ENCODE results near the gene HOPX.

HOPX gene

GRCh38 chr4:56681158-56681852 is at the start of gene HOPX:
Gene HOPX (minus strand): TSS chr4:56681296. CDS start chr4:56657816, 23,480 bp downstream.
- no peaks in the 10 kb centered on the region for H3K36me3 ChIP-seq (ENCODE audit: control insufficient read depth, low read length)
- TF ChIP-seq CTCF (IDR thresholded peaks at IDR 0.05; ENCODE audit: low read depth, low read length, poor library complexity, severe bottlenecking) (no peak), EZH2phosphoT487 (IDR thresholded peaks at IDR 0.05; ENCODE audit: borderline replicate concordance, low read length) (no peak)
- no peak within 1 kb of the TSS for H3K27ac ChIP-seq (ENCODE audit: low read depth, low read length)
- H3K9me2 ChIP-seq (replicated peaks; ENCODE audit: control insufficient read depth, low read length) = no peaks in the 10 kb centered on the region
- H3K9me3 ChIP-seq (ENCODE audit: control insufficient read depth, insufficient read depth, low read length) = no peaks in the 10 kb centered on the region
- peaks cover 3% of the 10 kb centered on the region; the same call in 1 of the 2 replicates for H3K4me1 ChIP-seq (ENCODE audit: control insufficient read depth, low read length)
- H3K4me2 ChIP-seq (ENCODE audit: low read length) = peak within 1 kb of the TSS; percentile 9; the same call in 1 of the 2 replicates
- H3F3A ChIP-seq (ENCODE audit: control insufficient read depth, insufficient read depth) = no peaks in the 10 kb centered on the region
- H3K27me3 ChIP-seq (ENCODE audit: control insufficient read depth, low read length) = peaks cover 47% of the 10 kb centered on the region
- no peaks in the 10 kb centered on the region for H4K20me1 ChIP-seq (ENCODE audit: control insufficient read depth, insufficient read depth, low read depth, low read length)
- H3K4me3 ChIP-seq (ENCODE audit: low read length) = 0 out of 2 replicates have a peak within 1 kb of the TSS, but pooled peaks have one; percentile 0
- H3K79me2 ChIP-seq (ENCODE audit: control insufficient read depth, low read length) = no peaks in the 10 kb centered on the region

- Histone ChIP-seq H3K36me3 (ENCODE audit: control insufficient read depth, low read length) (no peaks in the 10 kb centered on the region), H3K79me2 (ENCODE audit: control insufficient read depth, low read length) (no peaks in the 10 kb centered on the region), H3K4me2 (ENCODE audit: low read length) (no peak overlapping the region), H3K27me3 (ENCODE audit: control insufficient read depth, low read length) (no peaks in the 10 kb centered on the region), H3K9me2 (replicated peaks; ENCODE audit: control insufficient read depth, low read length) (no peaks in the 10 kb centered on the region), H3K4me3 (ENCODE audit: low read length) (no peak overlapping the region), H3F3A (ENCODE audit: control insufficient read depth, insufficient read depth) (no peaks in the 10 kb centered on the region), H4K20me1 (ENCODE audit: control insufficient read depth, insufficient read depth, low read depth, low read length) (no peaks in the 10 kb centered on the region), H3K9me3 (ENCODE audit: control insufficient read depth, insufficient read depth, low read length) (no peaks in the 10 kb centered on the region), H3K4me1 (ENCODE audit: control insufficient read depth, low read length) (no peaks in the 10 kb centered on the region), H3K27ac (ENCODE audit: low read depth, low read length) (no peak overlapping the region)
- TF ChIP-seq EZH2phosphoT487 (IDR thresholded peaks at IDR 0.05; ENCODE audit: borderline replicate concordance, low read length) (no peak), CTCF (IDR thresholded peaks at IDR 0.05; ENCODE audit: low read depth, low read length, poor library complexity, severe bottlenecking) (no peak)
Measured at GRCh38 chr4:56730097-56730496, 49.0 kb upstream of the HOPX start.

GRCh38 chr4:56728512-56728911 is 47.4 kb upstream of the HOPX start:
- Histone ChIP-seq H3K36me3 (ENCODE audit: control insufficient read depth, low read length) (no peaks in the 10 kb centered on the region), H3K79me2 (ENCODE audit: control insufficient read depth, low read length) (no peaks in the 10 kb centered on the region), H3K4me1 (ENCODE audit: control insufficient read depth, low read length) (no peaks in the 10 kb centered on the region), H3K9me3 (ENCODE audit: control insufficient read depth, insufficient read depth, low read length) (no peaks in the 10 kb centered on the region), H3K27me3 (ENCODE audit: control insufficient read depth, low read length) (no peaks in the 10 kb centered on the region), H3F3A (ENCODE audit: control insufficient read depth, insufficient read depth) (no peaks in the 10 kb centered on the region), H3K9me2 (replicated peaks; ENCODE audit: control insufficient read depth, low read length) (no peaks in the 10 kb centered on the region), H4K20me1 (ENCODE audit: control insufficient read depth, insufficient read depth, low read depth, low read length) (no peaks in the 10 kb centered on the region), H3K27ac (ENCODE audit: low read depth, low read length) (no peak overlapping the region), H3K4me3 (ENCODE audit: low read length) (no peak overlapping the region), H3K4me2 (ENCODE audit: low read length) (no peak overlapping the region)
- TF ChIP-seq CTCF (IDR thresholded peaks at IDR 0.05; ENCODE audit: low read depth, low read length, poor library complexity, severe bottlenecking) (no peak), EZH2phosphoT487 (IDR thresholded peaks at IDR 0.05; ENCODE audit: borderline replicate concordance, low read length) (no peak)
